Gastroesophageal sphincter (tissue), 3 donors: ENCODE data around the gene ADAM23.

Experiments
- CTCF ChIP-seq, 4 experiments: fragments of 200-600 bp in 2 of 4; fragments of 450-650 bp in 2 of 4; sonication (generic) in 1 of 4; IDR thresholded peaks; one replicate each; pipeline ENCODE4 v1.5.1; 2017 to 2019; ENCODE audit warnings: antibody characterized with exemption in 4 of 4, mild to moderate bottlenecking in 2 of 4, moderate library complexity in 2 of 4
- EP300 ChIP-seq: sonication (generic); formaldehyde crosslinking; IDR thresholded peaks from one replicate; pipeline ENCODE4 v1.6.1; 2017; ENCODE audit warnings: antibody characterized with exemption, mild to moderate bottlenecking

- TF ChIP-seq CTCF (IDR thresholded peaks at IDR 0.05) (no peak), EP300 (no peak)
Observed at GRCh38 chr2:206435742-206436141, 7.6 kb upstream of the ADAM23 start.
